HepG2 (cell line): ENCODE measurements around the gene GATA3.

ENCODE experiments used
- MAX ChIP-seq: IDR thresholded peaks from 2 replicates; pipeline ENCODE4 v1.6.1; 2012; ENCODE audit warnings: inconsistent platforms
- PLRG1 ChIP-seq: fragments of 450-650 bp; conservative IDR thresholded peaks from 2 replicates; pipeline ENCODE4 v1.6.1; 2016
- POLR2A ChIP-seq, 2 experiments: IDR thresholded peaks; 2 replicates each; pipeline ENCODE4 v1.6.1; 2011; ENCODE audit warnings: low read depth in 2 of 2, low read length in 2 of 2, mild to moderate bottlenecking in 1 of 2, moderate library complexity in 1 of 2; ENCODE audit not compliant: insufficient read depth in 1 of 2
- RERE ChIP-seq: IDR thresholded peaks from 2 replicates; pipeline ENCODE4 v1.6.1; 2016; ENCODE audit warnings: low read depth, missing genetic modification reagents, missing compliant biosample characterization
- TCF12 ChIP-seq, 2 experiments: fragments of 450-650 bp in 1 of 2; sonication (generic) in 1 of 2; formaldehyde crosslinking in 1 of 2; IDR thresholded peaks; 2 replicates each; pipeline versions ENCODE4 v1.6.1 to v1.8.0; 2017 to 2022; ENCODE audit warnings: antibody characterized with exemption in 1 of 2, mild to moderate bottlenecking in 1 of 2, missing genetic modification reagents in 1 of 2, moderate library complexity in 1 of 2
- TCF7L2 ChIP-seq: IDR thresholded peaks from 2 replicates; pipeline ENCODE4 v1.6.1; 2011; ENCODE audit warnings: mild to moderate bottlenecking, low read depth, low read length, moderate library complexity
- ZNF282 ChIP-seq: fragments of 450-650 bp; IDR thresholded peaks from 2 replicates; pipeline ENCODE4 v1.6.1; 2018; ENCODE audit not compliant: partially characterized antibody
- ZNF530 ChIP-seq: sonication (generic); formaldehyde crosslinking; IDR thresholded peaks from 2 replicates; pipeline ENCODE4 v1.5.0; 2020; ENCODE audit warnings: low read depth, mild to moderate bottlenecking, missing genetic modification reagents
- ZNF720 ChIP-seq: sonication (generic); formaldehyde crosslinking; IDR thresholded peaks from 2 replicates; pipeline ENCODE4 v1.4.0; 2020; ENCODE audit warnings: missing genetic modification reagents

GRCh38 chr10:8086315-8086714 lies 31.8 kb downstream of the GATA3 start:
- TF ChIP-seq TCF7L2: no peak
- no peak for TF ChIP-seq MAX
- no peak for TF ChIP-seq RERE (CRISPR knock-in tag)
- no peak for TF ChIP-seq ZNF282
- TF ChIP-seq POLR2A (IDR thresholded peaks at IDR 0.05; ENCODE audit: insufficient read depth in 1 of 2, low read depth in 2 of 2, low read length in 2 of 2): no peak
- TF ChIP-seq ZNF530 (CRISPR knock-in tag): no peak
- no peak for TF ChIP-seq PLRG1
- TF ChIP-seq TCF12 (IDR thresholded peaks at IDR 0.05): no peak
- TF ChIP-seq TCF12 (CRISPR knock-in tag; IDR thresholded peaks at IDR 0.05): no peak
- TF ChIP-seq ZNF720: no peak
